ENCODE results near the gene PPP5C.
"Not testable (repeated sequence)": the region's sequence is repeated elsewhere in the genome, so short reads cannot be mapped to it uniquely, and the experiment has no call there.

The PPP5C gene

DNA sequence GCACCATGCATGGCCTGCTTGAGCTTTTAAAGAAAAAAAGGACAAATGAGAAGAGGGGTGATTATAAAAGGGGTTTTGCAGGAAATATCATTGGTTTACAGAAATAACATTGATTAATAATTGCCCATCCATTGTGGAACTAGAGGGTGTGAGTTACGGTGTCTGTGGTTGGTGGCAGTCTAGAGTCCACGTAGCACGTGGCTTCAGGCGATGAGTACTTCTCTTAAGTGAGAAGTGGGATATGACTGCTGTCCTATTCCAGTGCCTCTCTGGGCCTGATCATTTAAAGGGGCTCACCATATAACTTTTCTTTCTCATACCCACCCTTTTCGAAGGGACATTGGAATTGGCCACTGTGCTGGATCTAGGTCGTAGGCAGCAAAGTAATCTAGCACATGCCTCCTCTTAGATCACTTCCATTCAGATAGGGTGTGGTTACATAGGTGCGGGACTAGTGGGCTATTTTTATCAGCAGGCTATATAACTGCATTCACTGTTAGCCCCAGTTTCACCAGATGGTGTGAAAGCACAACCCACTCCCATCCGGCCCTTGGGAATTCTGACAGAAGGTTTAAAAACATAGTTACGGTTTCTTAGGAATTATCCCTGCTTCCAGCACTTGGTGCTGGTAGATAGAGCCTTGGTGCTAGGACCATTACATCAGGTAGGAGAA is 19.9 kb downstream of the PPP5C start:
- DNase-seq, result no peak

DNA sequence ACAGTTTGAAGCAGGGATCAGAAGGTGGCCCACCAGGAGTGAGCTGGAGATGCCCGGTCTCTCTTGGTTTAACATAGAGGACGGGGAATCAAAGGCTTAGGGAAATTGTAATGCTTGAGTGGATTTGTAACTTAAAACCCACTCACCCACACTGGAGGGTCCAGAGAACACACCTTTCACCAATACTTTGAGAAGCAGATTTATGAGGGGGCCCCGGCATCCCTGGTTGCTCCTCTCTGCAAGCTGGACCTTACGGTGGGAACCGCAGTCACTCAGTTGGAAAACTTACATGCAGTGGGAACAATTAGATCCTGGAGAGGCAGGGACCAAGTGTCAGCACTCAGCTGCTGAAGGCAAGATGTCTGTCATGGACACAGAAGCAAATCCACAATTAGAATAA is 20.5 kb downstream of the PPP5C start:
- DNase-seq, result no peak

GRCh38 chr19:46368116-46368515 is 21.2 kb downstream of the PPP5C start:
- DNase-seq, result no peak

- no peak for DNase-seq
Measured at GRCh38 chr19:46369817-46370216, 22.9 kb downstream of the PPP5C start.

GRCh38 chr19:46371371-46371901 is 24.5 kb downstream of the PPP5C start:
- DNase-seq, result no peak

DNA sequence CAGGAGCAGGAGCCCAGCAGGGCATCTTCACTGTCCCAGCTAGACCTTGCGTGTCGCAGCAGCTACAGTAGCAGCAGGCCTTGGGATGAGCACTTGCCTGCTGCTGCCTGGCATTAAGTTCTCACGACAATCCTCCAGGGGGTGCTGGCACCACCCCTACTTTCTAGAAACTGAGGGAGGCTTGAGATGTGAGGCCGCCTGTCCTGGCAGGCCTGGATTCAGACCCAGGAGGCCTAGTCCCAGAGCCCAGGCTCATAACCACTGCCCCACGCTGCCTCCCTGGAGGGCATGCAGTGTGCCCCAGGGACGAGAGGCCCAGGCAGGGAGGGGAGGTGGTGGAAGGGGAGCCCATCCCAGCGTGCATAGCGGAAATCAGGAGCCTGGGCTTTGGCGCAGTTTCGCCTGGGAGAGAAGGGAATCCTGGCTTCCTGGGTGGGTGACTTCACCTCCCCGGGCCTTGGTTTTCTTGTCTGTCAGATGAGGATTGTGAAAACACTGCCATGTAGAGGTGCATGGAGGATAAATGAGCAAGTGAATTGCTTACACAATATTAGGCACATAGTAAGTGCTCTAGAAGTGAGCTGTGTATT is 26.1 kb downstream of the PPP5C start:
- DNase-seq, result no peak

- no peak for DNase-seq
Measured at GRCh38 chr19:46373491-46374359, 26.8 kb downstream of the PPP5C start.

- DNase-seq, result no peak
Measured at GRCh38 chr19:46374536-46375475, 27.9 kb downstream of the PPP5C start.

- DNase-seq, result not testable (repeated sequence)
Measured at GRCh38 chr19:46375476-46376067, 28.7 kb downstream of the PPP5C start.

DNA sequence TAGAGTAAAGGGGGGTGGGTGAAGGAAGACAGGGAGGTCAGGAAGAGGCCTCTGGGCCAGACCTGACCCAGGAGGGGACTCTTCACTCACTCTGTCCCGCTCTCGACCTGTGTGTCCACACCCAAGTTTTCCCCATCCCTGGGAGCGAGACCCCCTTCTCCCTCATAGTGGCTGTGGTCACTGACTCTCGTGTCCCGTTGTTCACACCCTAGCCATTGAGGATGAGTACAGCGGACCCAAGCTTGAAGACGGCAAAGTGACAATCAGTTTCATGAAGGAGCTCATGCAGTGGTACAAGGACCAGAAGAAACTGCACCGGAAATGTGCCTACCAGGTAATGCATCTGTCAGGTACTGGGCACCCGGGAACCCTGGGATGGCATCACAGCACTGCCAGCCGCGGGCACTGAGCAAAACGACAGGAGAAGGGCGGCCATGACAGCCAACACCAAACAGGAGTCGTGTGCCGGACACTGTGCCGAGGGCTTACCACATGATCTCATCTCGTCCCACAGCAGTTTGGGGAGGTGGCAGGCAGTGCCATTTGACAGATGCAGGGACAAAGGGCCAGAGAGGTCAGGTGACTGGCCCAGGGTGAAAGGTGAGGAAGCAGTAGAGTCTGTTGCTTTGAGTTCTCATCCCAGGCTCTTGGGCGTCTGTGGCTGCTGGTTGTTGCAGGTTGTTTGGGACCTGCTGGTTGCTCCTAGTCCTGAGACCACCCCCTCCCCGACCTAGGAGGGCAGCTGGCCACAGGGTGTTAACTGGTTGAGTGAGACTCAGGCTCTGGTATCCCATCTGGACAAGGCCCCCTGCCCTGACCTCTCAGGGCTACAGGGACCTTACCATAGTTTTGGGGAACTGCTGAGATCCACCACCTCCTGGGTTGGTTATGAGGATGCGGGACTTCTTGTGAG is 29.6 kb downstream of the PPP5C start:
- no peak for DNase-seq

- no peak for DNase-seq
Measured at GRCh38 chr19:46378268-46378667, 31.4 kb downstream of the PPP5C start.

DNA sequence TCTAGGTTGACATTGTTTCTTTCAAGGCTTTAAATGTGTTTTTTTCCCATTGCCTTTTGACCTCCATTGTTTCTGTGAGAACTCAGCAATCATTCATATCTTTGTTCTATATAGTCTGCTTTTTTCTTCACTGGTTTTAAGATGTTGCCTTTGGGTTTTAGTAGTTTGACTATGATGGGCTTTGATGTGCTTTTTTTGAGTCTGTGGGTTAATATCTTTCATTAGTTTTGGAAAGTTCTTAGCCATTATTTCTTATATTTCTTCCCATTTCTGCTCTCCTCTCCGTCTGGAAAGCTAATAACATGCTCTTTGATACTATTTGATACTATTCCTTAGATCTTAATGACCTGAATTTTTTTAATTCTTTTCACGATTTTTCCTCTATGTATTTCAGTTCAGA is 33.8 kb downstream of the PPP5C start:
- no peak for DNase-seq

DNA sequence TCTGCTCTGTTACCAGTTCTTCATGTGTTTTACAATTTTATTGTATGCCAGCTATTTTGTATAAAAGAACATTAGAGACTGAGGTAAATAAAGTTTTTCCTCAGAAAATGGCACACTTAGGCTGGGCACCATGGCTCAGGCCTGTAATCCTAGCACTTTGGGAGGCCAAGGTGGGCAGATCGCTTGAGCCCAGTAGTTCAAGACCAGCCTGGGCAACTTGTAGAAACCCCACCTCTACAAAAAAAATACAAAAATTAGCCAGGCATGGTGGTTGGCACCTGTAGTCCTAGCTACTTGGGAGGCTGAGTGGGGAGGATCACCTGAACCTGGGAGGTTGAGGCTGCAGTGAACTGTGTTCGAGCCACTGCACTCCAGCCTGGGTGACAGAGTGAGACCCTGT is 34.5 kb downstream of the PPP5C start:
- DNase-seq, result no peak

GRCh38 chr19:46381756-46382345 is 35.0 kb downstream of the PPP5C start:
- DNase-seq, result no peak

- no peak for DNase-seq
Measured at GRCh38 chr19:46383171-46383815, 36.4 kb downstream of the PPP5C start.

DNA sequence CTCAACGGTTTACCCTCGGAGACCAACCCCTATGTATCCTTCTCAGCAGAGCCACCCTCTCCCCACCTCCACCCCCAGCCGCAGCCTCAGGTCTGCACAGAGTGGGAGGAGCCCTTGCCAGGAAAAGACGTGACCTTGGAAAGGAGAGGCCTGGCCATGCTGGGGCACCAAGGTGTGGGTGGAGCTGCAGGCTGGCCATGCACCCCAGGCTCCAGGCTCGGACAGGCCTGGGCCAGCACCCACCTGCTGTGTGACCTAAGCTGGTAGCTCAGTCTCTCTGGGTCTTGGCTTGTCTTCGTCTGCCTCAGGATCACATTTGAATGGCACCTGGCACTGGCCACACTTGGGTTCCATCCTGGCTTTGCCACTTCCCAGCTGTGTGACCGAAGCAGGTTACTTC is 37.0 kb downstream of the PPP5C start:
- DNase-seq, result no peak

DNA sequence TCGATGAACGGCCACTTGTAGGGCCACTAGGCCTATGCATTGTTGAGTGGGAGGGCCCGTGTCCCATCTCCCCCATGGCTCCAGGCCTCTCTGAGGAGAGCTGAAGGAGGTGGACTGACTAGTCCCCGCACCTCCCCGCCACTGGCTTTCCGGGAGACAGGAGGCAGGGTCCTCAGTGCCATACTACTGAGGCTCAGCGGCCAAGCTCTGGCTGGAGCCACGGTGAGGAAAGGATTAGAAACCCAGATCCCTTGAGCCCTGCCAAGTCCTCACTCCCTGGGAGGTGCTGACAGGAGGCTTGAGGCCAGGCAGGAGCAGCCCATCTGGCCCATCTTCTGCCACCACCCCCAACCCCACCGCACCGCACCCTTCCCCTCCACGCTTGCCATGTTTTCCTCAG is 37.5 kb downstream of the PPP5C start:
- no peak for DNase-seq

DNA sequence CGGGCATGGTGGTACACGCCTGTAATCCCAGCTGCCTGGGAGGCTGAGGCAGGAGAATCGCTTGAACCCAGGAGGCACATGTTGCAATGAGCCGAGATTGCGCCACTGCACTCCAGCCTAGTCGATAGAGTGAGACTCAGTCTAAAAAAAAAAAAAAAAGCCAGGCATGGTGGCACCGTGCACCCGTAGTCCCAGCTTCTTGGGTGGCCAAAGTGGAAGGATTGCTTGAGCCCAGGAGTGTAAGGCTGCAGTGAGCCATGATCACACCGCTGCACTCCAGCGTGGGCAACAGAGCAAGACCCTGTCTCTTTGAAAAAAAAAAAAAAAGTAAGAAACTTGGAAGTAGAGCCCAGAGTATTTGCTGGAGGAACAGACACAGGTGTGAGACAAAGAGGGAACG is 38.7 kb downstream of the PPP5C start:
- DNase-seq, result no peak

DNA sequence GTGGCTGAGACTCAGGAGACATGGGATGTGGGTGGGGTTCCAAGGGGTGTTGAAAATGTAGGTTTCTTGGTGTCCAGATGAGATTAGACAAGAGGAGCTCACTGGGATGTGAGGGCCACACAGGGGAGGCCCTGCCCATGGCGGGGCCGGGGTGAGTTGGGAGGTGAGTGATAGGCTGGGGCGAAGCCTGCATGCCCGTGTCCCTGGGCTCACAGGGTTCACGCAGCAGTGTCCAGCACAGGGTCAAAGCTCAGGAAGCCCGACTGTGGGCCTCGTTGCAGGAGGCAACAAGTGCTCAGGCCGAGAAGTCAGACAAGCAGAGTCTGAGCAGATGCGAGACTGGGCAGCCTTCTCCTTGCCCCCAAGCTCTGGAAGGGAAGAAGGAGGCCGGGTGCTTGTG is 39.3 kb downstream of the PPP5C start:
- DNase-seq, result no peak
